ENCODE measurements around the gene GATA2.

GATA2 gene

DNA sequence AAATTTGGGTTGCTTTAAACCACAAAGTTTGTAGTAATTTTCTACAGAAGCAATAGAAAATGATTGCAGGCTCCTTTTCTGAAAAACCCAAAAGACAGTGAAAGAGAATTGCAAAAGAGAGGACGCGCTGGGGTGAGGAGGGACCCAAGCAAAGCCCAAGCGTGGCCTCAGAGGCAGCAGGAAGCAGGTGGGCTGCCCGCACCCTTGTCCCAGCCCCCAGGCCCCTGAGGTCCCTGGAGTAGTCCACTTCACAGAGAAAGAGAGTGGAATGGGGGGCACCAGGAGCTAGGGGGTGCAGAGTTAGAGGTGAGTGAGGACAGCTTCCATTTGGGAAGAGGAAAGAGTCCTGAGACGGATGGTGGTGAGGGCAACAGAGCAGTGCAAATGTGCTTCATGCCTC is 37.9 kb downstream of the GATA2 start:
- no peak for DNase-seq

GRCh38 chr3:128454310-128454618 is 38.7 kb downstream of the GATA2 start:
- DNase-seq: no peak

GRCh38 chr3:128453501-128454309 is 39.3 kb downstream of the GATA2 start:
- DNase-seq: no peak

GRCh38 chr3:128452678-128453275 is 40.2 kb downstream of the GATA2 start:
- DNase-seq: no peak

GRCh38 chr3:128452120-128452519 is 40.9 kb downstream of the GATA2 start:
- DNase-seq: no peak

- DNase-seq: no peak
These were observed 43.8 kb downstream of the GATA2 start for GRCh38 chr3:128449111-128449638.

DNA sequence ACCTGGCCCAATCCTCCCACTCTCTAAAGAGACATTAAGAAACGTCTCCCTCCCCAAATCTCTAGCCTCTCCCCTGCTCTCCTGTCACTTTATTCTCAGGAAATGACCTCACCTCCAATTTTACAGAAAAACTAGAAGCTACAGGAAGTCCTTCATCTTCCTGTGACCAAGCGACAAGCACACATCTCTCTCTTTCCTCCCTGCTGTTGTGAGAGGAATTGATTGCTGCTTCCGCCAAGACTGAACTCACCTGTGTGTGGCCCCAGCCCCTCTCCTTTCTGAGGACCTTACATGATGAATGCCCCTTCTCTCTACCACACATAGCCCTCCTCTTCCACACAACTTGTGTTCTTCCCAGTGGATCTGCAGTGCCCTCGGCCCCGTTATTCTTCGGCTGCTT is 44.5 kb downstream of the GATA2 start:
- no peak for DNase-seq

DNA sequence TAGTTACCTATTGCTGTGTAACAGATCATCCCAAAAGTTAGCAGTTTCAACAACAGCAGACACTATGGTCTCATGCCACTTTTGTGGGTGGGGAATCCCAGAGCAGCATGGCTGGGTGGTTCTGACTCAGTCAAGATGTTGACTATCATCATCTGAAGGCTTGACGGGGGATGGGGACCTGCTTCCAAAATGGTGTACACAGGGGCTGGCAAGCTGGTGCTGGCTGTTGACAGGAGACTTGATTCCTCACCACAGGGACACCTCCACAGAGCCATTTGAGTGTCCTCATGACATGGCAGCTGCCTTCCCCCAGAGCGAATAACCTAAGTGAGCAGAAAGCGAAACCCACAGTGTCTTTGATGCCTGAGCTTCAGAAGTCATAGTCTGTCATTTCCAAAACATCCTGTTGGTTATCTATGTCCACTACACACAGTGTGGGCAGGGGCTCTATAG is 45.4 kb downstream of the GATA2 start:
- peak; percentile 87 for DNase-seq

- DNase-seq: no peak
These were observed 46.2 kb downstream of the GATA2 start for GRCh38 chr3:128446821-128447220.

GRCh38 chr3:128445357-128445756 is 47.6 kb downstream of the GATA2 start:
- DNase-seq: no peak

GRCh38 chr3:128443771-128444170 is 49.2 kb downstream of the GATA2 start:
- DNase-seq: no peak

DNA sequence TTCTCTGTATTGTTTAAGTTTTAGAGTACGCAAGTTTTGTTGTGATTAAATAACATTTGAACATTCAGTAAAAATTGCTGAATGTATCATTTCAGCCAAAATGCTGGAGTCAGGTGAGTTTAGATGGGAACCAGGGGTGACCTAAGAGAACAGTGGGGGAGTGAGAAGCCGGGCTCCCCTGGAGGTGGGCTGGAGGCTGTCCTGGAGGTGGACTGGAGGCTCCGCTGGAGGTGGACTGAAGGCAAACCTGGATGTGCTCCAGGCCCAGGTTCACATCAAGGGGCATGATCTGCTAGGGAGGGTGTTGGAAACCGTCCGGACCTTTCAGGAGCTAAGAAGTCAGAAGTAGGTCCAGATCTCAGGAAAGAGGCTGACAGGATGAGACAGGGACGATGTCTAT is 50.1 kb downstream of the GATA2 start:
- DNase-seq: no peak

GRCh38 chr3:128442070-128442469 is 50.9 kb downstream of the GATA2 start:
- DNase-seq: no peak

DNA sequence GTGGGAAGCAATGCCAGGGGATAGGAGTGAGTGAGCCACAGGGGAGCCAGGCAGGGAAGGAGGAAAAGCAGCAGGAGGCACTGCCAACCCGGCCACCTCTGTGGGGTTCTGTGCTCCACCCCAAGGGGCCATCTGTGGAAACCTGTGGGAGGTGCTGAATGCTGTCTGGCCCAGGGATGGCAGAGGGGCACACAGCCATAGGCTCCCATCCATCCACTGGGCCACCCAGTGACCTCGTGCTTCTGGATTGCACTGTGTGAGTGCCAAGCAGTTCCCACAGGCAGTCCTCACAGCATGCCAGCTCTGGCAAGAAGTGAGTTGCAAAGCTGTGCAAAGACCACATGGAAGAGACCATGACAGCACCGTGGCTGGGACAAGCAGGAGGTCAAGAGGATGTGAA is 53.8 kb downstream of the GATA2 start:
- DNase-seq: no peak

DNA sequence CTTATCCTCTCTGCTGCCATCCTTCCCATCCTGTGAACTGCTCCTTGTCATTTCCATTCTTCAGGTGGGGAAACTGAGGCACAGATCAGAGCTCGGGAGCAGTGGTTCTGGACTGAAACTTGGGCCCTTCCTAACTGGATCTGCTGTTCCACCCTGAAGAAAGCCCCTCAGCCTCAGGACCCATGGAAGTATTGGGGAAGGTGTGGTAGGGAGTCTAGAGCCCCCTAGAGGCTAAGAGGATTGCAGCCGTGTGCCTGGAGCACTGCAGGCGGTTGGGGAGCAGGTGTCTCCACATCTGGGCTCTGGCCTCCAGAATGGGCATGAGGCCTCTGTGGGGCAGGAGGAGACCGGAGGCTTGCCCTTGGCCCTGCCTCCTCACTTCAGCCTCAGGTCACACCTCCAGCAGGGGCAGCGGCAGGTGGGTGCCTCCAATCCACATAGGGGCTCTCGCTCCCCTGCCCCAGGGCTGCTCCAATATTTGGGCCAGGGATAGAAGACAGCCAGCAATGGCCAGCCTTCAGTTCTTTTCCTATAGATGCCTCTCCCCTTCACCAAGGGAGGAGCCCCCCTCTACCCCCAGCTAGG is 54.4 kb downstream of the GATA2 start:
- DNase-seq: no peak

DNA sequence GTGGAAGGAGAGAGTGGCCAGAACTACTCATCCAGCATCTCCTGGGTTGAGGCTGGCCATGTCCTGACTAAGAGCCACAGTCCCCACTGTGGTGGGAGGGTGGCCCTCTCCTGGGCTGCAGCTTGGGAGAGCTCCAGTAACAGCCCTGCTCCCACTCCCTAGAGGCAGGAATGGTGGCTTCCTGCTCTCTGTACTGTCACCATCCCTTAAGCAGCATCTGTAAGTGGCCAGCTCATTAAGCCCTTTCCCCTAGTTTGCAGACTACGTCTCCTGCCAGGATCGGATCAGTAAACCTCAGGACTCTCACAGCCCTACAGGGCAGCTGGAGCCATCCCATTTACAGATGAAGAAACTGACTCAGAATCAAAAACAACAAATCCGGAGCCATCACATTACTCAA is 56.8 kb downstream of the GATA2 start:
- DNase-seq: no peak

DNA sequence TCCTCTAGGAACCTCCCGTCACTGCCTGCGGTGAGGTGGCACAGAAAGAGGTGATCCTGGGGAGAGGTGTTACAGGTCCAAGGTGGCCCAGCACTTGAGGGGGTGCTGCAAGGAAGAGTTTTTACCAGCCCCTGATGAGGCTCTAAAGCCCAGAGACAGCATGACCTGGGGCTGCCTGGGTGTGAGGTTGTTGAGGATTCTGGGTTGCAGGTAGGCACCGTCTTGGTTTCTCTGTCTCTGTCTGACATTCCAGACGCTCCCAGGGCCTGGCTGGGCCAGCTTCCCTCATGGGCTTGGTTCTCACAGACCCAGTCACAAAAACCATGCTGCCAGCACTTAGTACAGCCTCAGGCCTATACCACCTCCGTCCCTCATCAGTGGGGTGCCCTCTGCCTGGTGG is 57.4 kb downstream of the GATA2 start:
- DNase-seq: no peak

- DNase-seq: no peak
These were observed 57.9 kb downstream of the GATA2 start for GRCh38 chr3:128435058-128435457.

DNA sequence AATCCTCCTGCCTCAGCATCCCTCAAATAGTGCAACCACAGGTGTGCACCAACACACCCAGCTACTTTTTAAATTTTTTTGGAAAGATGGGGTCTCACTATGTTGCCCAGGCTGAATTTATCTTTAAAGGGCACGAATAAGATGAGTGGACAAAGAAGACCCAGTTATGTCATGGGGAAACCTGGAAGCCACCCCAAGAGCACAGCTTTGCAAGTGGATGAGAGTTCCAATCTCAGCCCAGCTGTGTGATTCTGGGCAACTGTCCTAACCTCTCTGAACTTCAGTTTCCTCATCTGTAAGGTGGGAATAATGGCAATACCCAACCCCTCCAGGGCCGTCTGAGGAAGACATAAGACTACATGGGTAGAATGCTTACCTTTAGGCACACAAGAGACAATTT is 58.5 kb downstream of the GATA2 start:
- DNase-seq: no peak

DNA sequence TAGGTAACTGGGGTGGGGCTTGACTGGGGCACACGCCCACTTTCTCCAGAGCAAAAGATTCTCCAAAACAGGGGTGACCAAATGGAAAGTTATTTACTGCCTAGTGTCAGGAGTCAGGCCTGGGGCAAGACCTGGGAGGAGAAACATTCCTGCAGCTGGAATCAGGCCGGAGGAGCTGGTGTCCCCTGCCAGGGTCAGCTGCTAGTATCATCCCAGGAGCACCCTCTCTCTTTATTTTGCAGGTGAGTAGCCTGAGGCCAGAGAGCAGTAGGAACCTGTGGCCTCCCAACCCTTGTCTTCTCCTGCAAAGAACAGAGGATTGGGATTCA is 59.2 kb downstream of the GATA2 start:
- DNase-seq: no peak

DNA sequence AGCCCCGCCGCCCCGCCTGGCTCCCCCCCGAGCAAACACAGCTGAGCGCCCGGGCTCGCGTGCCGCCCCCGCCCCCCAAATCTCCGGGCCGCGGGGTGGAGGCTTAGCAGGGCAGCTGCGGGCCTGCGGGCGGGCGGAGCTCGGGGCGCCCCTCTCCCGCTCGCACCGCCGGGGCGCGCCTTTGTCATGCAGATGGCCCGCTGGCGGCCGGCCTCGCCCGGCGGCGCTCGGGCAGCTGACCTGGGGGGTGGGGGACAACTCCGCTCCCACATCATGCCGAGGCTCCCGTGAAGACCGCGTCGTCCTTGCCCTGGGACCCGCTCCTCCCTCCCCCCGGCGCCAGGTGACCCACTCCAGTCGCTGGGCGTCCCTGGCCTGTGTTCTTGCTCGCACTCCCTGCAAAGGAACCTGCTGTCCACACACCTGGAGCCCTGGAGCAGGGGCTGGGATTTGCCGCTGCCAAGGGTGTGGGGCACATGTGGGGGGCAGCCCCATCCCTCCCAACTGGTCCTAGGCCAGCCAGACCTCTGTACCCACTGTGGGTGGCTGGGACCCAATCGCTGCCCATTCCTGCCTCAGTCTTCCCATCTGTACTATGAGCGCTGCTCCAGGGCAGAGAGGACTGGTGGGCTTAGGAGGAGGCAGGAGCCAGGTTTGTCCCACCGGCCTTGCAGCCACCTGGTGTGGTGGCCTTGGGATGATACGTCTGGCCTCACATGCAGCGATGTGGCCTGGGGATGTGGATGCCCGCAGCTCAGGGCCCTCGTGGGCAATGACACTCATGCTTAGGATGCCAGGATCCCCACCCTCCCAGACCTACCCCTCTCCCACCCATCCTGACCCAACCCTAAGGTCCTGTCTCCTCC is 59.8 kb downstream of the GATA2 start:
- DNase-seq: no peak

DNA sequence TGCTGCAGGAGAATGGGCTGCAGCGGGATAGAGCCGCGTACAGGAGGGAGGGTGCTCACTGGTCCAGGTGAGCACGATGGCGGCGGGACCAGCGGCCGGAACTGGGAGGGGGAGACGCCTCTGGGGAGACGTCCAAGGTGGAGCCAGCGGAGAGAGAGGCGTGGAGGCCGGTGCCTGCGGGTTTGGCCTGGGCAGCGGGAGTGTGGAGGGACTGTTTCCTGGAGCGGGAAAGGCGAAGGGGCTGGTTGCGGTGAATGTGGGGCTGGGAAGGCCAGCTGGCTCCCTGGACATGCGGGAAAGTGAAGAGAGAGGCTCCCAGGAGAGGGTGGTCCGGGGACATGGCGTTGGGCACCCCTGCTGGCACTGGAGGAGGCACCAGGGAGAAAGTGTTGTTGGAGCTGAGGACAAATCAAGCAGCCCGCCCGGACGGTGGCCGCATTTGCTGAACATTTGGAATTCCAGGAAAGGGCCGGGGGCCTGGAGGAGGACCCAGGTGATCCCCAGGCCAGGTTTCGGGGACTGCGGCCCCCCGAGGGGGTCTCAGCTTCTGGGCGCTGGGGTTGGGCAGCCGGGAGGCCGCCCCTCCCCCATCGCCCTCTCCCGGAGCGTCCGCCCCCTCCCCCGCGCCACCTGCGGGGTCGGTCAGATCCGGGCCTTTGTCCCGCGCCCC is 60.6 kb downstream of the GATA2 start:
- no peak for DNase-seq

- DNase-seq: no peak
These were observed 61.1 kb downstream of the GATA2 start for GRCh38 chr3:128431803-128432300.

Measured in stimulated activated CD4-positive, alpha-beta T cell treated with anti-CD3 and anti-CD28 coated beads, Interleukin-1b, Interleukin-23, amount 100 ng/mL, for 48 hours (primary cell).